Measurements from ENCODE around the gene SMAD1.

DNA sequence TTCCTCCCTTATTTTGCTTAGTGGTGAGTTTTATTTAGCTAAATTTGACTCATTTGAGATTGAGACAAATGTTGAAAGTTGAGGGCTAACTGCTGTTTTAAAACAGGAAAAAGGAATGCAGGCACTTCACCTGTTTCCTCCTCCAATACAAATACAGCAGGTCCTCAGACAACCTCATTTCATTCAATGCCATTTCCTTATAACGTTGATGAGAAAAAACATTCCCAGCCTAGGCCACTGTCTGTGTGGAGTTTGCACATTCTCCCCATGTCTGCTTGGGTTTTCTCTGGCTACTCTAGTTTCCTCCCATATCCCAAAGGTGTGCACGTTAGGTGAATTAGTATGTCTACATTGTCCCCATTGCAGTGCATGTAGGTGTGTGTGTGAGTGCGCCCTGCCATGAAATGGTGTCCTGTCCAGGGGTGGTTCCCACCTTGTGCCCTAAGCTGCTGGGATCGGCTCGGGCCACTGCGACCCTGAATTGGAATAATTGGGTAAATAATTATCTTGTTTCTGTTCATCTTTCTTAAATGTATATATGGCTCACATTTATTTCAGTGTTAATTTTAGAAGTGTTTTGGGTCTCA is 21.9 kb downstream of the SMAD1 start:
- TF ChIP-seq CTCF (IDR thresholded peaks at IDR 0.05; ENCODE audit: low read depth, low read length, poor library complexity, severe bottlenecking) (no peak), EZH2phosphoT487 (IDR thresholded peaks at IDR 0.05; ENCODE audit: borderline replicate concordance, low read length) (no peak)

Data from DOHH2 (cell line).